Activated T-cell treated with anti-CD3 and anti-CD28 coated beads, Interleukin-2, amount 50 U/mL, for 72 hours (primary cell): ENCODE measurements around the gene GRK6. TPM values are rescaled to one million over a fixed set of nuclear protein-coding genes. Genes with fewer than 3 reads are reported as not detected.
A peak's percentile ranks its signal among the peaks of the same experiment; 100 is the strongest.

Source experiments
- ATAC-seq, 2 donors: fragments of 150-1000 bp; cut with Tn5 transposase; replicated peaks in 1 of 2; 2 replicates each; pipeline ENCODE4 v1.10.0; 2021; ENCODE audit warnings: moderate library complexity in 2 of 2, mild to moderate bottlenecking in 1 of 2
- DNase-seq, 2 donors: peaks; one replicate each; pipeline ENCODE4 v3.0.0; 2021 to 2022; ENCODE audit warnings: mixed read lengths in 1 of 2
- H3K27ac Mint-ChIP-seq: one replicate; pipeline ENCODE4 v1.8.0; 2022; ENCODE audit warnings: mild to moderate bottlenecking, moderate library complexity, mixed read lengths
- H3K27me3 Mint-ChIP-seq: one replicate; pipeline ENCODE4 v1.8.0; 2022; ENCODE audit warnings: low read depth, mixed read lengths
- H3K36me3 Mint-ChIP-seq, 2 donors: one replicate each; pipeline ENCODE4 v1.8.0; 2022; ENCODE audit warnings: mixed read lengths in 2 of 2, mild to moderate bottlenecking in 1 of 2; ENCODE audit not compliant: insufficient read depth in 2 of 2
- H3K4me1 Mint-ChIP-seq: one replicate; pipeline ENCODE4 v1.8.0; 2022; ENCODE audit warnings: low read depth, mixed read lengths
- H3K4me3 Mint-ChIP-seq, 2 donors: one replicate each; pipeline ENCODE4 v1.8.0; 2022; ENCODE audit warnings: mild to moderate bottlenecking in 2 of 2, mixed read lengths in 2 of 2, moderate library complexity in 2 of 2
- H3K9me3 Mint-ChIP-seq, 2 donors: one replicate each; pipeline ENCODE4 v1.8.0; 2022; ENCODE audit warnings: mixed read lengths in 2 of 2
- total RNA-seq, 2 donors: library from RNA; stranded (reverse); gene quantifications; one replicate each; pipeline ENCODE4 v1.2.3, GENCODE V29; 2022

The GRK6 gene
- total RNA-seq, 2 donors from 2014 or later: 133 to 135 TPM

DNA sequence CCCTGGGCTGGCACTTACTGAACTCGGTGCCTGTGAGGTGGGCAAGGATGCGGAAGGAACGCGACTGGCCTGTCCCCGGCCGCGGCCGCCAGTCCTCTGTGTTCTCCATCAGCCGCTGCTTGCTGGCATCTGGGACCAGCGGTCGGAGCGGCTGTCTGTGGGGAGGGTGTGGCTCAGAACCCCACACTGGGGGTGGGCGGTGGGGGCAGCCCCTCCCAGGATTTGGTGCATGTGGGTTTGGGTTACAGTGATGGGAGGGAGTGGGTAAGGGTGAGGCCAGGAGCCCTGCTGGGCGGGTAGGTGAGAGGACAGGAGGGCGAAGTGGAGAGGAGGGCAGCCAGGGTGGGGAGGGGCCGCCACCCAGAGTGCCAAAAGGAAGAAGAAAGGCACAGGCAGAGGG is 64.5 kb downstream of the GRK6 start:
- ATAC-seq: no peak
- H3K4me1 Mint-ChIP-seq: peaks cover 20% of the 10 kb centered on the region
- no peak for DNase-seq

GRCh38 chr5:177491429-177491945 is 65.0 kb downstream of the GRK6 start:
- Mint-ChIP-seq H3K9me3 (no peaks in the 10 kb centered on the region), H3K27me3 (no peaks in the 10 kb centered on the region), H3K36me3 (peaks cover 2 to 5% of the 10 kb centered on the region in 2 donors), H3K4me3 (no peak overlapping the region), H3K4me1 (peaks cover 24% of the 10 kb centered on the region), H3K27ac (no peak overlapping the region)
- DNase-seq (peak; percentile 54 to 61), ATAC-seq (peak; percentile 33 to 36)

More for the DNA sequence above, 64.5 kb downstream of the GRK6 start:
- Mint-ChIP-seq H3K9me3 (no peaks in the 10 kb centered on the region), H3K36me3 (peaks cover 2 to 5% of the 10 kb centered on the region in 2 donors), H3K4me3 (no peak overlapping the region), H3K27me3 (no peaks in the 10 kb centered on the region), H3K27ac (no peak overlapping the region)

GRCh38 chr5:177491983-177492746 is 65.7 kb downstream of the GRK6 start:
- DNase-seq (no peak), ATAC-seq (no peak)
- Mint-ChIP-seq H3K4me1 (peaks cover 24% of the 10 kb centered on the region), H3K9me3 (no peaks in the 10 kb centered on the region), H3K27ac (no peak overlapping the region), H3K27me3 (no peaks in the 10 kb centered on the region), H3K4me3 (no peak overlapping the region), H3K36me3 (peaks cover 2 to 5% of the 10 kb centered on the region in 2 donors)

Other genes starting within 250 kb of the GRK6 start
- 10 to 100 TPM; 26.3 to 29.4 TPM for gene RAB24, start 123.0 kb upstream of the GRK6 start, total RNA-seq
- gene PRELID1, start 122.9 kb upstream of the GRK6 start, total RNA-seq: 100 to 1,000 TPM; 118 to 128 TPM
- 10 to 100 TPM; 44.2 to 61.1 TPM for gene MXD3, start 114.8 kb upstream of the GRK6 start, total RNA-seq
- gene LMAN2, start 75.0 kb upstream of the GRK6 start, total RNA-seq: 100 to 1,000 TPM; 115 to 124 TPM
- 10 to 100 TPM; 41.3 to 50.8 TPM for gene RGS14, start 68.8 kb upstream of the GRK6 start, total RNA-seq
- gene SLC34A1, start 42.2 kb upstream of the GRK6 start, total RNA-seq: under 1 TPM; 0.19 to 0.21 TPM
- gene PFN3, start 26.0 kb upstream of the GRK6 start, total RNA-seq: not detected
- gene F12, start 17.1 kb upstream of the GRK6 start, total RNA-seq: 1 to 10 TPM; 6.5 to 6.7 TPM
- 10 to 100 TPM; 12.1 to 16.0 TPM for gene PRR7, start 20.1 kb downstream of the GRK6 start, total RNA-seq
- 10 to 100 TPM; 69.5 to 98.8 TPM for gene DBN1, start 47.0 kb downstream of the GRK6 start, total RNA-seq
- 10 to 100 TPM; 87.5 to 93.9 TPM for gene PDLIM7, start 70.9 kb downstream of the GRK6 start, total RNA-seq
- gene DOK3, start 83.2 kb downstream of the GRK6 start, total RNA-seq: 1 to 10 TPM; 4.0 to 5.7 TPM
- 100 to 1,000 TPM in 1 of 2 donors, 10 to 100 TPM in 1; 89.2 to 117 TPM for gene DDX41, start 90.3 kb downstream of the GRK6 start, total RNA-seq
- gene FAM193B, start 127.9 kb downstream of the GRK6 start, total RNA-seq: 100 to 1,000 TPM in 1 of 2 donors, 10 to 100 TPM in 1; 79.6 to 105 TPM
- 100 to 1,000 TPM in 1 of 2 donors, 10 to 100 TPM in 1; 96.2 to 107 TPM for gene TMED9, start 165.5 kb downstream of the GRK6 start, total RNA-seq
- gene B4GALT7, start 173.5 kb downstream of the GRK6 start, total RNA-seq: 10 to 100 TPM; 14.6 to 16.8 TPM